Measurements from ENCODE around the gene ASTN1.

Gene ASTN1

DNA sequence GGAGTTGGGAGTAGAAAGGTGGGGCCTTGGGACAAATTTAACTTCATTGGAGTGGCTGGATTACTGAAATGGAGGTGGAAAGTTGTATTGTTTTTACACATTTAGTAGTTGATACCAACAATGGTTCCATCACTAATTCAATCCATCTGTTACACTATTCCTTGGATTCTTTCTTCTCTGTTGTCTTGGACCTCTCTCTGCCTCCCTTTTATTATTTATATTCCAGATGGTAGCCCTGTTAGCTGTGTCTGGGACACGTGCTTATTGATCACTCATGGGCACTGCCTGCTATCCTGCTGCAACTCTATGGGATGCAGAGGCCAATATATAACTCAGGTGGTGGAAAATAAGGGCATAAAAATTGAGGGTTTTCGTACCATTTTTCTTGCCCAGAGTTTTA is 355.2 kb downstream of the ASTN1 start:
- CTCF ChIA-PET: no interaction called here

More for the DNA sequence above, 355.2 kb downstream of the ASTN1 start:
- TF ChIP-seq, protein P1, sequence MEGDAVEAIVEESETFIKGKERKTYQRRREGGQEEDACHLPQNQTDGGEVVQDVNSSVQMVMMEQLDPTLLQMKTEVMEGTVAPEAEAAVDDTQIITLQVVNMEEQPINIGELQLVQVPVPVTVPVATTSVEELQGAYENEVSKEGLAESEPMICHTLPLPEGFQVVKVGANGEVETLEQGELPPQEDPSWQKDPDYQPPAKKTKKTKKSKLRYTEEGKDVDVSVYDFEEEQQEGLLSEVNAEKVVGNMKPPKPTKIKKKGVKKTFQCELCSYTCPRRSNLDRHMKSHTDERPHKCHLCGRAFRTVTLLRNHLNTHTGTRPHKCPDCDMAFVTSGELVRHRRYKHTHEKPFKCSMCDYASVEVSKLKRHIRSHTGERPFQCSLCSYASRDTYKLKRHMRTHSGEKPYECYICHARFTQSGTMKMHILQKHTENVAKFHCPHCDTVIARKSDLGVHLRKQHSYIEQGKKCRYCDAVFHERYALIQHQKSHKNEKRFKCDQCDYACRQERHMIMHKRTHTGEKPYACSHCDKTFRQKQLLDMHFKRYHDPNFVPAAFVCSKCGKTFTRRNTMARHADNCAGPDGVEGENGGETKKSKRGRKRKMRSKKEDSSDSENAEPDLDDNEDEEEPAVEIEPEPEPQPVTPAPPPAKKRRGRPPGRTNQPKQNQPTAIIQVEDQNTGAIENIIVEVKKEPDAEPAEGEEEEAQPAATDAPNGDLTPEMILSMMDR (conservative IDR thresholded peaks at IDR 0.05; ENCODE audit: low read depth): no peak
- no peak for DNase-seq (ENCODE audit: low spot score)
- POLR2A ChIA-PET (ENCODE audit: low non-redundant PET): no interaction called here
- no peak overlapping the region for H3K27ac ChIP-seq

Measured in RWPE1 (cell line).